Measurements from ENCODE around the gene ARPC5.

DNA sequence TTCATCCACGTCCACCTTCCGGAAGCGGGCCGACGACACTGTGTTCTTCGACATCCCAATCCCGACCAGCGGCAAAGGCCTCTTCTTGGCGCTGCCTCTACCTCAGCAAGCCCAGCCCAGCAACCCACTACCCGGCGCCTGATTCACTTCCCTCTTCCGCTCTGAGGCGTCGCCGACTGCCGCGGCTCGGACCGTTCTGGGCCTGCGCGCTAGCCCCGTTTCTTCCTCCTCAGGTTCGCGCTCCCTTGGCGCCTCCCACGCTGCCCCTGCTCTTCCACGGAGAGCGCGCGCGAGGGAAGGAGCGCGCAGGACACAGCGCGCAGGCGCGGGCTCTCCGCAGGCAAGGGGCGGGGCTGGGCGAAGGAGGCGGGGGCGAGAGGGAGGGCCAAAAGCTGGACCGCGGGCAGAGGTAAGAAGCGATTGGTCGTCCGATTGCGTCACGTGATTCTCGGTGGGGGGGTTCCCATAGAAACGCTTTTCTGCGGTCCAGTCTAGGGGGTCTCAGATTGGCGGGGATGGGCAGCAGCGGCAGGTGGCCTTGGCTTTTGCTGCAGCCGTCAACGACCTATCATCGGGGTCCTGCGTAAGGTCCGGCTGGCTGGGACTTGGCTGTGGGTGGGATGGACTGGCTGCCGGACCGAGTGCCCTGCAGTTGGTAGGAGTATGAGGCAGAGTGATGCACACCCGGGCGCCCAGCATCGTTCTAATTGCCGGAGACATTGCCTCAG lies at the start of gene ARPC5:
- TF ChIP-seq, protein P1, sequence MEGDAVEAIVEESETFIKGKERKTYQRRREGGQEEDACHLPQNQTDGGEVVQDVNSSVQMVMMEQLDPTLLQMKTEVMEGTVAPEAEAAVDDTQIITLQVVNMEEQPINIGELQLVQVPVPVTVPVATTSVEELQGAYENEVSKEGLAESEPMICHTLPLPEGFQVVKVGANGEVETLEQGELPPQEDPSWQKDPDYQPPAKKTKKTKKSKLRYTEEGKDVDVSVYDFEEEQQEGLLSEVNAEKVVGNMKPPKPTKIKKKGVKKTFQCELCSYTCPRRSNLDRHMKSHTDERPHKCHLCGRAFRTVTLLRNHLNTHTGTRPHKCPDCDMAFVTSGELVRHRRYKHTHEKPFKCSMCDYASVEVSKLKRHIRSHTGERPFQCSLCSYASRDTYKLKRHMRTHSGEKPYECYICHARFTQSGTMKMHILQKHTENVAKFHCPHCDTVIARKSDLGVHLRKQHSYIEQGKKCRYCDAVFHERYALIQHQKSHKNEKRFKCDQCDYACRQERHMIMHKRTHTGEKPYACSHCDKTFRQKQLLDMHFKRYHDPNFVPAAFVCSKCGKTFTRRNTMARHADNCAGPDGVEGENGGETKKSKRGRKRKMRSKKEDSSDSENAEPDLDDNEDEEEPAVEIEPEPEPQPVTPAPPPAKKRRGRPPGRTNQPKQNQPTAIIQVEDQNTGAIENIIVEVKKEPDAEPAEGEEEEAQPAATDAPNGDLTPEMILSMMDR (IDR thresholded peaks at IDR 0.05; ENCODE audit: poor library complexity): no peak
- no peak for TF ChIP-seq EZH2 (IDR thresholded peaks at IDR 0.05; ENCODE audit: borderline replicate concordance)

Measured in hepatocyte (in vitro differentiated cells).